ENCODE results near the gene INSIG2.

Gene INSIG2

GRCh38 chr2:118122594-118123281 lies 34.5 kb downstream of the INSIG2 start:
- Histone ChIP-seq H3K4me3 (no peak overlapping the region), H3K27ac (peak overlapping the region in 16 of 21 experiments; percentile 18 to 76 (median 48))

DNA sequence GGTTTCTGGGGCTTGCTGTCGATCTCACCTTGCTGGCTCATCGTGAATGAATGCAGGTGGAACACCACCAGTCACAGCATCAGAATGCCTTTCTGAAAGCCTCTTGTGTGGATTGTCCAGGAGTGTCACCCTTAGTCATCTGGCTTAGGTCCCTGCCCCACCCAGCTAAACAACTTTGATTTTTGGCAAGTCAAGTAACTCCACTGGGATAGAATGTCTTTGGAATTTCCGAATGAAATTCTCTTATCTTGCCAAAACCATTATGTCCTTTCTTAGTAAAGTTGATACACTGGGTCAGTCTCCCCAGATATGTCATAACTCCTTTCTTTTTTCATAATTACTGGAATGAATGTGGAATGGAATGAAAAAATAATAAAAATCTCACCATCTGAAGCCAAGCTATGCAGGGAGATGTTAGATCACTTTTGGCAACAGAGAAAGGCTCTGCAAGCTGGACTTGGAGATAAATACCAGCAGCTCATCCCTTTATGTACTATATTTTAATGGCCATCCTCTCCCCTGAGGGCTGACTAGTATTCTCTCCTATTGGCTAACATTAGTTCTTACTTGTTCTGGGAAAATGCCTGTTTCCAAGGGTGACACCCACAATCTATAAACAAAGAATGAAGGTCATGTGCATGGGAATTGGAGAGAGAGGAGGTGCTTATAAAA lies 35.4 kb downstream of the INSIG2 start:
- Histone ChIP-seq H3K4me3 (no peak overlapping the region), H3K27ac (peak overlapping the region in 16 of 21 experiments; percentile 21 to 76 (median 49))

- Histone ChIP-seq H3K4me3 (no peak overlapping the region), H3K27ac (peak overlapping the region in 6 of 21 experiments; percentile 28 to 76 (median 54))
These were observed 36.1 kb downstream of the INSIG2 start for GRCh38 chr2:118124288-118124891.

GRCh38 chr2:118127250-118127649 lies 39.0 kb downstream of the INSIG2 start:
- H3K4me3 ChIP-seq = no peak overlapping the region
- no peak overlapping the region for H3K27ac ChIP-seq

GRCh38 chr2:118128826-118129225 lies 40.6 kb downstream of the INSIG2 start:
- H3K4me3 ChIP-seq = no peak overlapping the region
- H3K27ac ChIP-seq = no peak overlapping the region

DNA sequence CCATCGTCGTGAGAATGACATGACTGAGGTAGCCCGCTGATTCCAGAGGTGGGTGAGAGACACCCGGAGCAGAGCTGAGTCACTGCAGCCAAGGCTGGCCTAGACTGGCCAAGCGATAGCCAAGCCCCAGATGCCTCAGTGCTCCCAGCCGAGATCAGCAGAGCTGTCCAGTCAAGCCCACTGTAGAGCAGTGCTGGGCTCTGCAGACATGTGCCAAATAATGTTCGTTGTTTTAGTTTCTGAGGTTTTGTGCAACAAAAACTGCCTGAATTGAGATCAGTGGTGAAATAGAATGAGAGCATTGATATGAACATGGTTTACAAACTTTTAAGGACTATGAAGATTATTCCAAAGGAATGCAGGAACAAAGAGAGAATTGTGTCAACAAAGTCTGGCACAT lies 42.1 kb downstream of the INSIG2 start:
- Histone ChIP-seq H3K4me3 (no peak overlapping the region), H3K27ac (no peak overlapping the region)

DNA sequence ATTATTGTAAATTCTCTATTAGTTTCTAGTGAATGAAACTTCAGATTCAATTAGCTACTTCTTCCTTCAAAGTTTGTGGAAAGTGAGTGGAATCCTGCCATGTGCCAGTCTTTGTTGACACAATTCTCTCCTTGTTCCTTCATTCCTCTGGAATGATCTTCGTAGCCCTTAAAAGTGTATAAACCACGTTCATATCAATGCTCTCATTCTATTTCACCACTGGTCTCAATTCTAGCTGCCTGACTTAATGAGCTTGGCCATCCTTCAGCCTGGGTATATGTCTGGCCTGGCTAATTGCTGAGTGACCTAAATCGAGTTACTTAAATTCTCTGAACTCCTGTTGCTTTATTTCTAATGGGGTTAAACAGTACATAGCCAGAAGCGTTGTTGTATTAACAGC lies 43.5 kb downstream of the INSIG2 start:
- Histone ChIP-seq H3K4me3 (no peak overlapping the region), H3K27ac (no peak overlapping the region)

- Histone ChIP-seq H3K4me3 (no peak overlapping the region), H3K27ac (no peak overlapping the region)
These were observed 45.6 kb downstream of the INSIG2 start for GRCh38 chr2:118133916-118134315.

DNA sequence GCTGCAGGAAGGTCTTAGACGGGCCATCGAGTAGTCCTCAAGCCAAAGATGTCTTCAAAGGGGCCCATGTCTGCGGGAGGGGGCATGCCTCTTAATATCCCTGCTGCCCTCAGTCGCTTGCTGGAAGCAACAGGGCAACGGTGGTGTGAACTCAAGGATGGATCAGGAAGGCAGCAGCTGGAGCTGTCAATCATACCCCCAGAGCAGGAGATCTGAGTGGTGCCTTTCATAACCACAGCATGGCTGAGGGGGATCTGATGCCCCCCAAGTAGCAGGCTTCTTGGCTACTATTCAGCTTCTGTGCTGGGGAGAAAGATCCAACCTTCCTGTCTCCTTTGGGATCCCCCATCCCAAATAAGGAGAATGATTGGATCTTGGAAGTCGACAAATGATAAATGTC lies 46.4 kb downstream of the INSIG2 start:
- Histone ChIP-seq H3K27ac (no peak overlapping the region), H3K4me3 (no peak overlapping the region)

DNA sequence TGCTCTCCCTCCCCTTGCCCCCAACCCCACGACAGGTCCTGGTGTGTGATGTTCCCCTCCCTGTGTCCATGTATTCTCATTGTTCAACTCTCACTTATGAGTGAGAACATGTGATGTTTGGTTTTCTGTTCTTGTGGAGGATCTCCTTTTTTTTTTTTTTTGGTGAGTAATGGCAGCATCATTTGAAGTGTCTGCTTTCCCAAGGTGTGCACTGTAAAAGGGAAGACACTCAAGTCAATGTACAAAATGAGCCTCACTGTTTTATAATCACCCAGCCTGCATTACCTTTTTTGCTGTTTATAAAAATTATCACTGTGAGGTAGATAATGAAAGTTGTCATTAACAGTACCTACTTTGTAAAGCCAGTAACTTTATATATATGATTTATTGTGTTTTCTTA lies 56.9 kb downstream of the INSIG2 start:
- Histone ChIP-seq H3K4me3 (no peak overlapping the region), H3K27ac (no peak overlapping the region)

- no peak overlapping the region for H3K4me3 ChIP-seq
- no peak overlapping the region for H3K27ac ChIP-seq
These were observed 57.5 kb downstream of the INSIG2 start for GRCh38 chr2:118145806-118146205.

DNA sequence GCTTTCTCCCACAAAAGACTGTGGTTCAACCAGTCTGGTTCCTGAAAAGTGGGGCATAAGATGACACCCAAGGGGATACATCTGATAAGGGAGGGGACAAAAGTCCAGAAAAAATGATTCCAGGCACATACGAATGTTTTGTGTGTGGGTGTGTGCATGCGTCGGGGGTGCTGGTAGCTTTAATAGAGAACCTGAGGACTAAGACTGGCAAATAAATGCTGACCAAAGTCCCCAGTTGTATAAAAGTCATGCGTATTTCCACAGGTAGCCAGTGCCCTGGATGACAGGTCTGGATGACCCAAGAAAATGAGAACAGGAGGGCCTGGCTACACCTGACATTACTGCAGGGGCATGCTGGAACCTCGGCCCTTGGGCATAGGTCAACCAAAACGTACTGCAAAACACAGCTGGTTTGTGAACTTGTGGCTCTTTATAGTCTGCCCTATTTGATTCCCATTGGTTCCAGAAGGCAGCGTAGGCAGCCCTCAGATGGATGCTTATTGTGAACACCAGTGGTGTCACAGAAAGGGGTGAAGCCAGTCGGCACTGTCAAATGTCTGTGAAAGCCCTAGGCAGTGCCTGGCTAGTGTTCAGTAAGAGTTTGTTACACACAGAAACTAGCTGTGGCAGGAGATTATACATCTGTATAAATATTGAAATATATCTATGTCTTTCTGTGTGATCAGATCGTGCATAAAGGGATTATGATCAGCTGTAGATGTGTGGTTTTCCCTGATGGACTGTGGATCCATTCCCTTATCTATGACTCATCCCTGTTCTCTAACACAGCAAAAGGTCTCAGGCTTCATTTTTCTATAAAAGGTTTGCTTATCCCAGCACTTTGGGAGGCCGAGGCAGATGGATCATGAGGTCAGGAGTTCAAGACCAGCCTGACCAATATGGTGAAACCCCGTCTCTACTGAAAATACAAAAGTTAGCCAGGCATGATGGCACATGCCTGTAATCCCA lies 58.3 kb downstream of the INSIG2 start:
- Histone ChIP-seq H3K27ac (no peak overlapping the region), H3K4me3 (no peak overlapping the region)

DNA sequence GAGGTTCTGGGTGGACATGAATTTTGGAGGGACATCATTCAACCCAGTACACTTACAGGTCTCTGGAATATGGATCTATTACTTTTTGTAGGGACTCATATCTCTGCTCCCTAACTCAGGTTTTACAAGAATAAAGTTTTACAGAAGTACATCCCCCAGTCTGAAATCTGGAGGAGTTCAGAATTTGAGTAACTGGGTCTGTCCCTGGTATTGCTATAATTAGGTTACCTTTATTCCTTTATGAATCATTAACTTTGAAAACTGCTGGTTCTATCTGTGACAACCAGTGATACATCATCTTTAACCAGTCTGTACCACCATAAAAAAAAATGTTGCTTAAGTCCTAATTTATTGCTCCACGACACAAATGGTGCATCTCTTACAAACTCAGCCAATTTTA lies 59.9 kb downstream of the INSIG2 start:
- no peak overlapping the region for H3K4me3 ChIP-seq
- no peak overlapping the region for H3K27ac ChIP-seq

DNA sequence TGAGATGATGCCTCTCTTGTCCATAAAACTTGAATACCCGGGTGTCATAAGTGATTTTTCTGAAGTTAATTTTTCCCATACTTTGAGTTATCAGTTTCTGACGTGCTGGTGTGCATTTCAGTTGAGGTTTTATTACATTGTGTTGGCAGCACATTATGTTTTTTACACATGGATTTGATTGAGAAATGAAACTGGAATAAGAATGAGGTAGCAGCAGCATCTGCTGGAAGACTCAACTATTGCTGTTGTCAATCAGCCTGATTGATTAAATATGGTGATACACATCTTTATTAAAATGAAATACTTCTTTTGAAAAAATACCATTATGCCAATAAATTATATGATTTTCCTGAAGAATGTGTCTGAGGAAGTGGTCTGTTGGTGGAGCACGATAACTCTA lies 60.5 kb downstream of the INSIG2 start:
- no peak overlapping the region for H3K4me3 ChIP-seq
- no peak overlapping the region for H3K27ac ChIP-seq

DNA sequence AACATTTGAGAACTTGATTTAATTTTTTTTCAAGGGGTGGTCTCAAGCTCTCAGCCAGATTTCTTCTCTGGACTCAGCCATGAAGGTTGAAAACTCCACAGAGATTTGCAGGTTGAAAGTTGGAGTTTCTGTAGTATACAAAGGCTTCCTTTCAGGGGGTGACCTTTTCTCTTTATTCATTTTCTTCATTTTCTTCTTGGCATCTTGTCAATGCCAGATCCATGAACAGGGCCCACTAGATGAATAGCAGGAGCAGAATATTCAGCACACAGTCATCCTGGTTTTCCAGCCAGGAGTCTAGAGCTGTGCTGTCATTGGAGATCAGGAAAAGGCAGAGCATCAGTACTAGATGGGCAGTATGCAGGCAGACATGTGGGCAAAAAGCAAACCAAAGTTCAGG lies 62.0 kb downstream of the INSIG2 start:
- H3K27ac ChIP-seq = no peak overlapping the region
- no peak overlapping the region for H3K4me3 ChIP-seq

- Histone ChIP-seq H3K27ac (no peak overlapping the region), H3K4me3 (no peak overlapping the region)
These were observed 63.6 kb downstream of the INSIG2 start for GRCh38 chr2:118151831-118152230.

GRCh38 chr2:118153433-118153832 lies 65.2 kb downstream of the INSIG2 start:
- Histone ChIP-seq H3K27ac (no peak overlapping the region), H3K4me3 (no peak overlapping the region)

DNA sequence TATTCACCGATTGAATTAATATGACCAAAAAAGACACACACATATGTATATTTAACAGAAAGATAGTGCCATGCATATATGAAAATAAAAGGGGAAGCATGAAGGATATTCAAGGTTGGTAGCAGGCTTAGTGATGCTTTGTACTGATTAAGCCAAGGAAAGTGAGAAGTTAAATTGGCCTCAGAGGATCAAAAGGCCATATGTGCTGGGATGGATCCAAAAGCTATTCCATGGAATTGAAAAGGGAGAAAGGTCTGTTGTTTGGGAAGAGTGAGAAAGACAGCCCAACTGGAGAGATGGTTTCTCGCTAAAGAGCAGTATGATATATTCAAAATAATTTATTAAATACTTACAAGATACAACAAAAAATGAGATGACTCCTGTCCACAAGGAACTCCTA lies 65.9 kb downstream of the INSIG2 start:
- H3K27ac ChIP-seq = no peak overlapping the region
- no peak overlapping the region for H3K4me3 ChIP-seq

All from skin epidermis (tissue), 12 donors.